Endothelial cell of umbilical vein (primary cell): Measurements from ENCODE around the gene HCAR3. TPM values are rescaled to one million over a fixed set of nuclear protein-coding genes. Genes with fewer than 3 reads are reported as not detected.
A peak's percentile ranks its signal among the peaks of the same experiment; 100 is the strongest.

Experiments
- BruUV-seq: library from RNA; stranded (reverse); fragments of 400-500 nt; replicated peaks from 2 replicates; lab custom pipeline; 2021; lab: Mats Ljungman, UMichigan
- CTCF ChIA-PET: fragments of 300-600, 350-600 bp; sonication (Branson Sonifier 250); formaldehyde crosslinking; loops from one replicate; lab custom pipeline; 2021; ENCODE audit warnings: antibody characterized with exemption, inconsistent platforms; lab: Charles Lee
- POLR2A ChIA-PET: fragments of 300-600, 350-600 bp; sonication (Branson Sonifier 250); formaldehyde crosslinking; loops from one replicate; lab custom pipeline; 2021; ENCODE audit warnings: antibody characterized with exemption, inconsistent platforms; lab: Charles Lee
- DNase-seq: peaks from one replicate; pipeline ENCODE4 v3.0.0-alpha.2; 2011; ENCODE audit warnings: low read depth, low spot score
- FAIRE-seq: peaks from 2 replicates; lab custom pipeline; 2011; peaks lifted over from hg19 to GRCh38; lab: Jason Lieb, UNC
- H2AFZ ChIP-seq: 2 replicates; pipeline ENCODE4 v1.6.0; 2012; ENCODE audit warnings: low read depth, low read length, control low read depth, inconsistent platforms
- H3K27ac ChIP-seq: 2 replicates; pipeline ENCODE4 v1.5.1; 2011; ENCODE audit warnings: low read depth, mild to moderate bottlenecking, control low read depth, low read length, moderate library complexity; ENCODE audit not compliant: insufficient read depth
- H3K27me3 ChIP-seq, 2 experiments: 2 replicates each; pipeline versions ENCODE4 v1.6.0 to v1.6.1; 2011; ENCODE audit warnings: low read length in 2 of 2, mixed read lengths in 1 of 2; ENCODE audit not compliant: control insufficient read depth in 2 of 2, insufficient read depth in 2 of 2
- H3K36me3 ChIP-seq, 2 experiments: 2 replicates in 1 of 2; 3 replicates in 1 of 2; pipeline ENCODE4 v1.5.1; 2011; ENCODE audit warnings: low read length in 2 of 2, mild to moderate bottlenecking in 1 of 2, moderate library complexity in 1 of 2; ENCODE audit not compliant: control insufficient read depth in 2 of 2, insufficient read depth in 2 of 2; ENCODE audit errors: extremely low read depth in 1 of 2
- H3K4me1 ChIP-seq: 3 replicates; pipeline ENCODE4 v1.5.1; 2011; ENCODE audit warnings: mild to moderate bottlenecking, low read length; ENCODE audit not compliant: control insufficient read depth, insufficient read depth; ENCODE audit errors: extremely low read depth
- H3K4me2 ChIP-seq: 2 replicates; pipeline ENCODE4 v1.6.1; 2011; ENCODE audit warnings: low read length, control low read depth, mixed read lengths; ENCODE audit not compliant: insufficient read depth
- H3K4me3 ChIP-seq, 3 experiments: fragments of 200-600 bp in 1 of 3; sonication (generic), shearing (Covaris generic) in 1 of 3; replicated peaks in 1 of 3; 2 replicates each; pipeline ENCODE4 v1.5.1; 2011 to 2016; ENCODE audit warnings: control low read depth in 3 of 3, low read length in 3 of 3, mild to moderate bottlenecking in 2 of 3, inconsistent platforms in 1 of 3, low read depth in 1 of 3, moderate library complexity in 1 of 3; ENCODE audit not compliant: insufficient read depth in 1 of 3
- H3K79me2 ChIP-seq: 2 replicates; pipeline ENCODE4 v1.6.0; 2012; ENCODE audit warnings: low read length, inconsistent platforms; ENCODE audit not compliant: control insufficient read depth, insufficient read depth
- H3K9ac ChIP-seq: replicated peaks from 2 replicates; pipeline ENCODE3; 2011; ENCODE audit warnings: low read length, control low read depth; ENCODE audit not compliant: insufficient read depth; ENCODE audit errors: extremely low read depth
- H3K9me1 ChIP-seq: replicated peaks from 3 replicates; pipeline ENCODE4 v1.6.0; 2011; ENCODE audit warnings: mild to moderate bottlenecking, low read length; ENCODE audit not compliant: control insufficient read depth, insufficient read depth; ENCODE audit errors: extremely low read depth
- H3K9me3 ChIP-seq: replicated peaks from 2 replicates; pipeline ENCODE4 v1.5.1; 2012; ENCODE audit warnings: low read length, inconsistent platforms; ENCODE audit not compliant: control insufficient read depth, insufficient read depth
- H4K20me1 ChIP-seq: replicated peaks from 2 replicates; pipeline ENCODE3; 2011; ENCODE audit warnings: mild to moderate bottlenecking, low read length; ENCODE audit not compliant: control insufficient read depth, insufficient read depth; ENCODE audit errors: extremely low read depth
- EZH2 ChIP-seq: IDR thresholded peaks from 2 replicates; pipeline ENCODE4 v1.6.1; 2012; ENCODE audit warnings: borderline replicate concordance, low read depth, mild to moderate bottlenecking, moderate library complexity, low read length, inconsistent platforms; ENCODE audit not compliant: severe bottlenecking
- FOS ChIP-seq: IDR thresholded peaks from 2 replicates; pipeline ENCODE4 v1.6.1; 2011; ENCODE audit warnings: mild to moderate bottlenecking, low read length, moderate library complexity, borderline replicate concordance; ENCODE audit not compliant: insufficient read depth
- JUN ChIP-seq: IDR thresholded peaks from 2 replicates; pipeline ENCODE4 v1.6.1; 2011; ENCODE audit warnings: borderline replicate concordance, low read depth; ENCODE audit not compliant: insufficient read length, insufficient read depth
- MAX ChIP-seq: IDR thresholded peaks from 2 replicates; pipeline ENCODE4 v1.6.1; 2011; ENCODE audit not compliant: insufficient read depth, insufficient read length
- MYC ChIP-seq: IDR thresholded peaks from one replicate; pipeline ENCODE4 v1.6.1; 2011; ENCODE audit warnings: mild to moderate bottlenecking, low read depth, low read length
- dilution Hi-C: fragments of 300-500 bp; cut with MboI; formaldehyde crosslinking; loops from one replicate; pipeline ENCODE4 v1.15.0; 2019; ENCODE audit warnings: low sequenced_read_pairs; ENCODE audit not compliant: extremely low pct_ligation_motif_present
- intact Hi-C: fragments of 100-400 bp; cut with micrococcal nuclease; formaldehyde crosslinking; loops from one replicate; pipeline ENCODE4 v1.10.0; 2022
- polyA plus RNA-seq, 4 experiments: library from polyadenylated mRNA; depleted of rRNA in 3 of 4; stranded (reverse) in 3 of 4; unstranded in 1 of 4; fragments of >200 nt; gene quantifications; 2 replicates each; pipeline versions ENCODE4 v1.2.1 to v1.2.3, GENCODE V29; 2011 to 2012; ENCODE audit warnings: missing spikeins in 1 of 4
- total RNA-seq: library from RNA; stranded (reverse); gene quantifications from 2 replicates; pipeline ENCODE4 v1.2.3, GENCODE V29; 2021

The HCAR3 gene
- total and polyA plus RNA-seq, 2 donors (not counting 3 experiments of a cell fraction or from before 2014, with no cell fraction given): 0.06 TPM; not detected in 1

- Histone ChIP-seq H2AFZ (peak overlapping the region; percentile 51), H4K20me1 (no peaks in the 10 kb centered on the region), H3K9me1 (no peaks in the 10 kb centered on the region), H3K4me2 (peak overlapping the region; percentile 83), H3K4me1 (peaks cover 19% of the 10 kb centered on the region), H3K9ac (peak overlapping the region; percentile 74), H3K79me2 (no peaks in the 10 kb centered on the region), H3K36me3 (no peaks in the 10 kb centered on the region), H3K27ac (peak overlapping the region; percentile 69), H3K4me3 (no peak overlapping the region), H3K27me3 (no peaks in the 10 kb centered on the region), H3K9me3 (no peaks in the 10 kb centered on the region)
- no peak for DNase-seq
- FAIRE-seq: no peak
- BruUV-seq: no TSS peak
- TF ChIP-seq EZH2: no peak
- no peak for TF ChIP-seq MYC
- ChIA-PET POLR2A (interaction anchor here (0.7 kb wide), 1 partner anchor 199 kb away, joined by 3 read pairs; the partner anchor contains the start of genes KNTC1 and RSRC2), CTCF (interaction anchor here (1.6 kb wide), 1 partner anchor 88 kb away, joined by 5 read pairs; no protein-coding TSS in a partner anchor)
- intact Hi-C loops: no loop called here
- dilution Hi-C loops: no loop called here
These were observed 9.0 kb upstream of the HCAR3 start for GRCh38 chr12:122725452-122726079.

- Histone ChIP-seq H3K4me3 (no peak overlapping the region), H4K20me1 (no peaks in the 10 kb centered on the region), H3K27me3 (no peaks in the 10 kb centered on the region), H2AFZ (no peak overlapping the region), H3K79me2 (no peaks in the 10 kb centered on the region), H3K4me1 (peaks cover 19% of the 10 kb centered on the region), H3K9me3 (no peaks in the 10 kb centered on the region), H3K4me2 (no peak overlapping the region), H3K36me3 (no peaks in the 10 kb centered on the region), H3K9me1 (no peaks in the 10 kb centered on the region), H3K9ac (no peak overlapping the region), H3K27ac (no peak overlapping the region)
- FAIRE-seq: no peak
- no peak for DNase-seq
- POLR2A ChIA-PET: no interaction called here
- TF ChIP-seq EZH2 (no peak), MYC (no peak), FOS (no peak), MAX (no peak), JUN (no peak)
- dilution Hi-C loops (no loop called here), intact Hi-C loops (no loop called here)
- no TSS peak for BruUV-seq
- CTCF ChIA-PET: interaction anchor here (1.6 kb wide), 1 partner anchor 87 kb away, joined by 5 read pairs; no protein-coding TSS in a partner anchor
These were observed 8.1 kb upstream of the HCAR3 start for GRCh38 chr12:122724641-122725243.
